Neural progenitor cell (in vitro differentiated cells): ENCODE measurements around the gene NCAM1.

Source experiments
- CTCF ChIP-seq: fragments of 200-600 bp; sonication (generic); IDR thresholded peaks from 2 replicates; pipeline ENCODE4 v1.5.1; 2017; ENCODE audit warnings: antibody characterized with exemption, mild to moderate bottlenecking
- EZH2 ChIP-seq: fragments of 200-600 bp; sonication (generic); IDR thresholded peaks from 2 replicates; pipeline ENCODE4 v1.6.1; 2017; ENCODE audit warnings: antibody characterized with exemption, mild to moderate bottlenecking, moderate library complexity
- EZH2phosphoT487 ChIP-seq: fragments of 200-600 bp; sonication (generic); IDR thresholded peaks from 2 replicates; pipeline ENCODE4 v1.6.1; 2017; ENCODE audit warnings: antibody characterized with exemption

GRCh38 chr11:113242060-113242459, 280.8 kb downstream of the NCAM1 start:
- no peak for TF ChIP-seq CTCF
- TF ChIP-seq EZH2phosphoT487, result no peak
- no peak for TF ChIP-seq EZH2
